ENCODE results near the gene ANXA6. TPM values are rescaled to one million over a fixed set of nuclear protein-coding genes. Genes with fewer than 3 reads are reported as not detected.
A peak's percentile ranks its signal among the peaks of the same experiment; 100 is the strongest.

ANXA6 gene
- total and polyA plus RNA-seq, 9 of the 15 experiments (the other 6 are each of a cell fraction or from before 2014, with no cell fraction given): 0.70 to 13.2 (median 8.3) TPM

DNA sequence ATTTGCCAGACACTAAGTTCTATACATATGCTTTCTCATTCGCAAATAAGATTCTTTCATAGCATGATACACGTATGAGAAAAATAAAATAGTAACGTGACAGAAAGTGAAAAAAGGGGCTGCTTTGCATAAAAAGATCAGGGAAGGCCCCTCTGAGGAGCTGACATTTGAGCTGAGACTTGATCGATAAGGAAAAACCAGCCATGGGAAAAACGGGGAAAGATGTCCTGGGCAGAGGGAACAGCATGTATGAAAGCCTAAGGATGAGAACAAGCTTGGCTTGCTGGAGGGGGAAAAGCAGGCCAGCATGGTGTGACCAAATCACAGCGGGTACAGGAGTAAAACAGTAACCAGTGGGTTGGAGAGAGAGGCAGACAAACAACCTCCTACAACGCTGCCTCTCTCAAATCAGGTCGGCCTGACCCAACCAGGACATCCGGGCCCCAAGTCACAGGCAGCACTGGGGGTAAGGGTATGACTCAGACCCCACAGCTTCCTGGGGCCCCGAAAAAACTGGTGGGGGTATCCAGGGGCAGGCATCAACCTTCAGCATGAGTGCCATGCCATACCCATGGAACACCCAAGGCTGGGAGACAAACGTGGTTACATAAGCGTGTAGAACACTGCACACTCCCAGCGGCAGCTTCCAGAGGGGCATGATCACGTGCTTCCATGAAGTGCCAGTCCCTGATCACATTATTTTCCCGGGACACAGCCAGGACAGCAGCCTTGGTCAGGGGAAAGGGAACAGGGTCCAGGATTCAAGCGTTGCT is 78.9 kb downstream of the ANXA6 start:
- Histone ChIP-seq H3K27ac (ENCODE audit: extremely low read depth, low read depth, low read length) (no peak overlapping the region), H3K9me3 (replicated peaks; ENCODE audit: control insufficient read depth, insufficient read depth, low read depth, low read length) (no peaks in the 10 kb centered on the region), H3K4me3 (no peak overlapping the region), H3K9me1 (ENCODE audit: control insufficient read depth, insufficient read depth, low read length) (no peaks in the 10 kb centered on the region), H3K36me3 (ENCODE audit: control insufficient read depth, insufficient read depth, low read length) (peaks cover 17% of the 10 kb centered on the region; the same call in 2 of the 3 replicates), H3K9ac (ENCODE audit: insufficient read depth in 1 of 2, low read depth in 2 of 2, low read length in 2 of 2) (peak overlapping the region in 1 of 2 experiments; percentile 55; a peak in 1 of 4 replicates), H2AFZ (ENCODE audit: low read depth, low read length) (no peak overlapping the region), H3K79me2 (ENCODE audit: control insufficient read depth, insufficient read depth, low read length) (peaks cover 79% of the 10 kb centered on the region), H3K4me2 (ENCODE audit: insufficient read depth, low read length) (no peak overlapping the region), H3K4me1 (replicated peaks in 1 of 2; ENCODE audit: control insufficient read depth in 2 of 2, insufficient read depth in 2 of 2, low read length in 2 of 2) (peaks cover 21 to 25% of the 10 kb centered on the region in 2 experiments; a peak in 4 of 5 replicates), H3K27me3 (ENCODE audit: control insufficient read depth in 2 of 2, insufficient read depth in 2 of 2, low read length in 2 of 2) (no peaks in the 10 kb centered on the region), H4K20me1 (replicated peaks; ENCODE audit: control insufficient read depth, insufficient read depth, low read length) (peaks cover 4% of the 10 kb centered on the region; the same call in 1 of the 2 replicates)
- 79% methylated on average over 15 of the region's 16 CpGs for WGBS (ENCODE audit: insufficient coverage, low coverage, missing lambda C conversion rate)
- ChIA-PET CTCF (ENCODE audit: low intra/inter-chr PET ratio) (no interaction called here), POLR2A (interaction anchor here (0.8 to 2.6 kb wide), 5 partner anchors 10 to 651 kb away, joined by 3 to 12 read pairs (median 3); no protein-coding TSS in a partner anchor)
- intact Hi-C loops (cut with micrococcal nuclease) (no loop called here), in situ Hi-C loops (cut with MboI) (no loop called here)
- BruUV-seq (replicated peaks): no TSS peak
- no peak for TF ChIP-seq TAF9B (IDR thresholded peaks at IDR 0.05; ENCODE audit: partially characterized antibody)
- no peak for TF ChIP-seq IRF2 (CRISPR knock-in tag; IDR thresholded peaks at IDR 0.05)
- no peak for TF ChIP-seq AFF4 (CRISPR knock-in tag; IDR thresholded peaks at IDR 0.05)
- TF ChIP-seq, protein P1, sequence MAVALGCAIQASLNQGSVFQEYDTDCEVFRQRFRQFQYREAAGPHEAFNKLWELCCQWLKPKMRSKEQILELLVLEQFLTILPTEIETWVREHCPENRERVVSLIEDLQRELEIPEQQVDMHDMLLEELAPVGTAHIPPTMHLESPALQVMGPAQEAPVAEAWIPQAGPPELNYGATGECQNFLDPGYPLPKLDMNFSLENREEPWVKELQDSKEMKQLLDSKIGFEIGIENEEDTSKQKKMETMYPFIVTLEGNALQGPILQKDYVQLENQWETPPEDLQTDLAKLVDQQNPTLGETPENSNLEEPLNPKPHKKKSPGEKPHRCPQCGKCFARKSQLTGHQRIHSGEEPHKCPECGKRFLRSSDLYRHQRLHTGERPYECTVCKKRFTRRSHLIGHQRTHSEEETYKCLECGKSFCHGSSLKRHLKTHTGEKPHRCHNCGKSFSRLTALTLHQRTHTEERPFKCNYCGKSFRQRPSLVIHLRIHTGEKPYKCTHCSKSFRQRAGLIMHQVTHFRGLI (CRISPR knock-in tag; IDR thresholded peaks at IDR 0.05): no peak
- no peak for TF ChIP-seq E2F5 (CRISPR knock-in tag; IDR thresholded peaks at IDR 0.05)
- TF ChIP-seq GTF2A2 (tag; IDR thresholded peaks at IDR 0.05): no peak
- TF ChIP-seq RBBP5 (IDR thresholded peaks at IDR 0.05; ENCODE audit: borderline replicate concordance, insufficient read depth, low read length, poor library complexity, severe bottlenecking): no peak
- no peak for TF ChIP-seq ZKSCAN1 (IDR thresholded peaks at IDR 0.05; ENCODE audit: low read depth, low read length)
- no peak for TF ChIP-seq PHF21A (IDR thresholded peaks at IDR 0.05; ENCODE audit: borderline replicate concordance, low read depth)
- TF ChIP-seq ZC3H11A (IDR thresholded peaks at IDR 0.05; ENCODE audit: low read depth, low read length): no peak
- TF ChIP-seq ILK (tag; IDR thresholded peaks at IDR 0.05; ENCODE audit: borderline replicate concordance, low read depth): no peak
- FAIRE-seq (no peak), DNase-seq (ENCODE audit: extremely low read depth in 1 of 4, low spot score in 3 of 4) (no peak), ATAC-seq (no peak)
